Memory B cell (primary cell): Measurements from ENCODE around the gene RAB4B.
"Not testable (repeated sequence)": the region's sequence is repeated elsewhere in the genome, so short reads cannot be mapped to it uniquely, and the experiment has no call there.

Experiments
- ATAC-seq: fragments of 150-1000 bp; cut with Tn5 transposase; 2 replicates; pipeline ENCODE4 v1.10.0; 2021; ENCODE audit warnings: low read depth, mild to moderate bottlenecking, moderate library complexity
- DNase-seq, 2 donors: peaks; one replicate each; pipeline ENCODE4 v3.0.0; 2022; ENCODE audit warnings: low spot score in 2 of 2
- H3K27ac Mint-ChIP-seq: one replicate; pipeline ENCODE4 v1.8.0; 2022; ENCODE audit warnings: mild to moderate bottlenecking, moderate library complexity, mixed read lengths
- H3K27me3 Mint-ChIP-seq: one replicate; pipeline ENCODE4 v1.8.0; 2022; ENCODE audit warnings: mixed read lengths
- H3K36me3 Mint-ChIP-seq: one replicate; pipeline ENCODE4 v1.8.0; 2022; ENCODE audit warnings: mild to moderate bottlenecking, mixed read lengths
- H3K4me1 Mint-ChIP-seq: one replicate; pipeline ENCODE4 v1.8.0; 2022; ENCODE audit warnings: mixed read lengths
- H3K4me3 Mint-ChIP-seq: one replicate; pipeline ENCODE4 v1.8.0; 2022; ENCODE audit warnings: mild to moderate bottlenecking, moderate library complexity, mixed read lengths
- H3K9me3 Mint-ChIP-seq: one replicate; pipeline ENCODE4 v1.8.0; 2022; ENCODE audit warnings: mixed read lengths

Gene RAB4B

DNA sequence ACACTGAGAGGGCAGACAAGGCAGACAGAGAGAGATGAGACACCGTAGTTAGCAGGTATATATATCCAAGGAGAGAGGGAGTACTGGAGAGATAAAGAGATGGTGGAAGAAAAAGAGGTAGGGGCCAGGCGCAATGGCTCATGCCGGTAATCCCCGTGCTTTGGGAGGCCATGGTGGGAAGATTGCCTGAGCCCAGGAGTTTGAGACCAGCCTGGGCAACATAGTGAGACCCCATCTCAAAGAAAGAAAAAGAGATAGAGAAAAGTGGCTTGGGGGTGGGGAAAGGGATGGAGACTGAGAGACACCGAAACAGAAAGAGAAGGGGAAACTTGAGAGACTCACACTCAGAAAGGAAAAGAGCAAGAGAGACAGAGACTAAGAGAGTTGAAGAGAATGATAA is 2.5 kb downstream of the RAB4B start:
- ATAC-seq (no peak), DNase-seq (no peak)
- H3K9me3 Mint-ChIP-seq: no peaks in the 10 kb centered on the region
- H3K27me3 Mint-ChIP-seq: no peaks in the 10 kb centered on the region
- peaks cover 46% of the 10 kb centered on the region for H3K4me1 Mint-ChIP-seq
- peaks cover 25% of the 10 kb centered on the region for H3K36me3 Mint-ChIP-seq
- no peak overlapping the region for H3K4me3 Mint-ChIP-seq
- H3K27ac Mint-ChIP-seq: peak overlapping the region; percentile 46

DNA sequence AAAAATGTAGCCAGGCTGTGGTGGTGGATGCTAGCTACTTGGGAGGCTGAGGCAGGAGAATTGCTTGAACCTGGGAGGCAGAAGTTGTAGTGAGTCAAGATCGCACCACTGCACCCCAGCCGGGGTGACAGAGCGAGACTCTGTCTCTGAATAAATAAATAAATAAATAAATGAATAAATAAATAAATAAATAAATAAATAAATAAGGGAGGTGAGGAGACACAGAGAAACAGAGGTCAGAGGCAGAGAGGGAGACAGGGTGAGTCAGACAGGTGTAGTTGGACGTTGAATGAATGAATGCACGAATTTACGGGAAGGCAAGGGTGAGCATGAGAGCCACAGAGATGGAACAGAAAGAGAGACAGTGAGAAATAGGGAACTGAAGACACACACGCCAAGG is 3.1 kb downstream of the RAB4B start:
- H3K4me3 Mint-ChIP-seq: no peak overlapping the region
- H3K9me3 Mint-ChIP-seq: no peaks in the 10 kb centered on the region
- peak overlapping the region; percentile 46 for H3K27ac Mint-ChIP-seq
- no peak for DNase-seq
- no peaks in the 10 kb centered on the region for H3K27me3 Mint-ChIP-seq
- peaks cover 29% of the 10 kb centered on the region for H3K36me3 Mint-ChIP-seq
- H3K4me1 Mint-ChIP-seq: peaks cover 45% of the 10 kb centered on the region
- no peak for ATAC-seq

DNA sequence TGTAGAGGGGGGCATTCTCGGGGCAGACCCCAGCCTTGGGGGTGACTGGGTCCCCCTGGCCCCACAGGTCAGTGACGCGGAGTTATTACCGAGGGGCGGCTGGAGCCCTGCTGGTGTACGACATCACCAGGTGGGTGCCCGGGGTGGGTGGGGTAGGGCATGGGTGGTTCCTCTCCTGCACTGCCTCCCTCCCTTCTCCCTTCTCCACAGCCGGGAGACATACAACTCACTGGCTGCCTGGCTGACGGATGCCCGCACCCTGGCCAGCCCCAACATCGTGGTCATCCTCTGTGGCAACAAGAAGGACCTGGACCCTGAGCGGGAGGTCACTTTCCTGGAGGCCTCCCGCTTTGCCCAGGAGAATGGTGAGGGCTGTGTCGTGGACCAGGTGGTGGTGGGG is 5.7 kb downstream of the RAB4B start:
- Mint-ChIP-seq H3K9me3 (no peaks in the 10 kb centered on the region), H3K27ac (no peak overlapping the region), H3K36me3 (peaks cover 47% of the 10 kb centered on the region), H3K4me3 (no peak overlapping the region), H3K27me3 (no peaks in the 10 kb centered on the region), H3K4me1 (peaks cover 37% of the 10 kb centered on the region)
- DNase-seq: no peak
- ATAC-seq: no peak

DNA sequence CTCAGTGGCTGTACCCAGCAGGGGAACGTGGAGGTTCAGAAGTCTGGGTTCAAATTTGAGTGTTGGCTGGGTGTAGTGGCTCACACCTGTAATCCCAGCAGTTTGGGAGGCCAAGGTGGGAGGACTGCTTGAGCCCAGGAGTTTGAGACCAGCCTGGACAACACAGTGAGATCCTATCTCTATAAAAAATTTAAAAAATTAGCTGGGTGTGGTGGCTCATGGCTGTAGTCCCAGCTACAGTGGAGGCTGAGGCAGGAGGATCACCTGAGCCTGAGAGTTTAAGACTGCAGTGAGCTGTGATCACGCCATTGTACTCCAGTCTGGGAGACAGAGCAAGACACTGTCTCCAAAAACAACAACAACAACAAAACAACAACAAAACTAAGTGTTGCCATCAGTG is 6.1 kb downstream of the RAB4B start:
- peaks cover 46% of the 10 kb centered on the region for H3K36me3 Mint-ChIP-seq
- peaks cover 34% of the 10 kb centered on the region for H3K4me1 Mint-ChIP-seq
- ATAC-seq: not testable (repeated sequence)

DNA sequence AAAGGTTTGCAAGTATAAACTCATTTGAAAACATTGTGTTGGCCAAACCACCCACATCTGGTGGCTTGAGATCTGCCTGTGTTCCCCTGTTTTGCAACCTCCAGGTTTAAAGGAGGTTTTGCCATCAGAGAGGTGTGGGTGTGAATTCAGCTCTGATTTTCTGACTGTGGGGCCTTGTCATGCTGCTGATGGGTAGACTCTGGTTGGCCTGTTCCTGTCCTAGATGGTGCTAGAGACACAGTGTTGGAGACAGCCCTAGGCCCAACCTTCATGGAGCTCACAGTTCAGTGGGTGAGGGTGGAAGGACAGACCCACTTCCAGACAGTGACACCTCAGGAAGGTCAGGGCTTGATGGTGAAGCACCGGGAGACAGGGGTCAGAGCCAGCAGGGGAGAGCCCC is 7.5 kb downstream of the RAB4B start:
- DNase-seq: no peak
- Mint-ChIP-seq H3K9me3 (no peaks in the 10 kb centered on the region), H3K27ac (no peak overlapping the region), H3K4me1 (peaks cover 25% of the 10 kb centered on the region), H3K27me3 (no peaks in the 10 kb centered on the region), H3K36me3 (peaks cover 48% of the 10 kb centered on the region), H3K4me3 (no peak overlapping the region)
- no peak for ATAC-seq

More for the DNA sequence above, 6.1 kb downstream of the RAB4B start:
- DNase-seq, H3K27me3 Mint-ChIP-seq, H3K27ac Mint-ChIP-seq, H3K4me3 Mint-ChIP-seq, H3K9me3 Mint-ChIP-seq: not testable (repeated sequence)

DNA sequence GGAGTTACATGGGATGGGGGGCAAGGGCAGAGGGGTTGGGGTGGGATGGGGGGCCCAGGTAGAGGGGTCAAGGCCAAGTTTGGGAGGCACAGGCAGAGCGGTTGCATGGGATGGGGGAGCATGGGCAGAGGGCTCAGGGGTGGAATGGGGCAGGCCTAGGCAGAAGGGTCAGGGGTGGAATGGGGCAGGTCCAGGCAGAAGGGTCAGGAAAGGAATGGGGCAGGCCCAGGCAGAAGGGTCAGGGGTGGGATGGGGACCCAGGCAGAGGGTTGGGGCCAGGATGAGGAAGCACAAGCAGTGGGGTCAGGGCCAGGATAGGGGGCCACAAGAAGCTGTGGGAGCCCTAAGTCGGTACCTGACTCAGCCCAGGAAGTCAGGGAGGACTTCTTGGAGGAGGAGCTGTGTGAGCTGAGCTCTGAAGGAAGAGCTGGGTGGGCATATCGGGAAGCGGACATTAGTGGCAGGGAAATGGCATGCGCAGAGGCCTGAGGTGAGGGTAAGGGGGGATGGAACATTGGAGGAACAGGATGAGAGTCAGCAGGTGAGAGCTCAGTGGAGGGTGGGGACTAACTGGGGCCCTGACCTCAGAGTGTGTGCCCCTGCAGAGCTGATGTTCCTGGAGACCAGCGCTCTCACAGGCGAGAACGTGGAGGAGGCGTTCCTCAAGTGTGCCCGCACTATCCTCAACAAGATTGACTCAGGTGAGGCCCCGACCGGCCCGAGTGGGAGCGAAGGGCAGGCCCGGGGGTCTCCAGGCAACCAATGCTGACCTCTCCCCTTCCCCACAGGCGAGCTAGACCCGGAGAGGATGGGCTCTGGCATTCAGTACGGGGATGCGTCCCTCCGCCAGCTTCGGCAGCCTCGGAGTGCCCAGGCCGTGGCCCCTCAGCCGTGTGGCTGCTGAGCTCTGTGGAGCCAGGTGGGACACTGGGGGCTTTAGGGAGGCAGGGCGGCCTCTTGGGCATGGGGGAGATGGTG is 8.3 kb downstream of the RAB4B start:
- peaks cover 46% of the 10 kb centered on the region for H3K36me3 Mint-ChIP-seq
- H3K27ac Mint-ChIP-seq: peak overlapping the region; percentile 70
- no peak overlapping the region for H3K4me3 Mint-ChIP-seq
- DNase-seq: no peak
- peaks cover 22% of the 10 kb centered on the region for H3K4me1 Mint-ChIP-seq
- ATAC-seq: no peak
- H3K9me3 Mint-ChIP-seq: no peaks in the 10 kb centered on the region
- H3K27me3 Mint-ChIP-seq: no peaks in the 10 kb centered on the region

DNA sequence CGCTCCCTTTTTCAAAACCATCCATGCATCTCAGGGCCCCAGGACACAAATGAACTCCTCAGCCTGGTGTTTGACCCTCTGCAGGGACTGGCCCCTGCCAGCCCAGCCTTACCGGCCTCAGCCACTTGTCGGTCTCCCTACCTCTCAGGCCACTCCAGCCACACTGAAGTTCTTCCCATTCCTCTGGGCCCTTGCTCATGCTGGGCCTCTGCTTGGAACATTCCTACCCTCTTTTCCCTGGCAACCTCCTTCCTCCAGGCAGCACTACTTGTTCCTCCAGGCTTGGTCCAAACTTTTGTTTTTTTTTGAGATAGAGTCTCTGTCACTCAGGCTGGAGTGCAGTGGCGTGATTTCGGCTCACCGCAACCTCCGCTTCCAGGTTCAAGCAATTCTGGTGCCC is 13.3 kb downstream of the RAB4B start:
- ATAC-seq (no peak), DNase-seq (no peak)
- no peaks in the 10 kb centered on the region for H3K27me3 Mint-ChIP-seq
- no peak overlapping the region for H3K27ac Mint-ChIP-seq
- no peaks in the 10 kb centered on the region for H3K9me3 Mint-ChIP-seq
- H3K4me3 Mint-ChIP-seq: no peak overlapping the region
- peaks cover 30% of the 10 kb centered on the region for H3K36me3 Mint-ChIP-seq
- peaks cover 12% of the 10 kb centered on the region for H3K4me1 Mint-ChIP-seq

DNA sequence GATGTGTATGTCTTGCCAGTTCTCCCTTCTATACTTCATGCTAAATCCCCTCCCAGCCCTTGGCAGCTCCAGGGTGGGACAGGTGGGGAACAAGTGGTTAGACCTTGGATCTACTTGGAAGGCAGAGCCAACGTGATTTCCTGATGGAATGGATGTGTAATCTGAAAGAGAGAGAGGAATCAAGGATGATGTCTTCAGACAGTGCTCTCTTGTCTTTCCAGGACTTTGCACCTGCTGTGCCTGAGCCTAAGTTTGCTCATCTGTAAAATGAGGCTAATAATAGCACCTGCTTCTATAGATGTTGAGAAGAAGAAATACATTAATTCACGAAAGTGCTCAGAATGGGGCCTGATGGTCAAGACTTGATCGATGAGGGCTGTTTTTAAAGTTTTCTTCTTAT is 13.9 kb downstream of the RAB4B start:
- no peak for DNase-seq
- Mint-ChIP-seq H3K27me3 (no peaks in the 10 kb centered on the region), H3K4me3 (no peak overlapping the region), H3K27ac (peak overlapping the region; percentile 72), H3K36me3 (peaks cover 25% of the 10 kb centered on the region), H3K4me1 (peaks cover 14% of the 10 kb centered on the region), H3K9me3 (no peaks in the 10 kb centered on the region)
- no peak for ATAC-seq

DNA sequence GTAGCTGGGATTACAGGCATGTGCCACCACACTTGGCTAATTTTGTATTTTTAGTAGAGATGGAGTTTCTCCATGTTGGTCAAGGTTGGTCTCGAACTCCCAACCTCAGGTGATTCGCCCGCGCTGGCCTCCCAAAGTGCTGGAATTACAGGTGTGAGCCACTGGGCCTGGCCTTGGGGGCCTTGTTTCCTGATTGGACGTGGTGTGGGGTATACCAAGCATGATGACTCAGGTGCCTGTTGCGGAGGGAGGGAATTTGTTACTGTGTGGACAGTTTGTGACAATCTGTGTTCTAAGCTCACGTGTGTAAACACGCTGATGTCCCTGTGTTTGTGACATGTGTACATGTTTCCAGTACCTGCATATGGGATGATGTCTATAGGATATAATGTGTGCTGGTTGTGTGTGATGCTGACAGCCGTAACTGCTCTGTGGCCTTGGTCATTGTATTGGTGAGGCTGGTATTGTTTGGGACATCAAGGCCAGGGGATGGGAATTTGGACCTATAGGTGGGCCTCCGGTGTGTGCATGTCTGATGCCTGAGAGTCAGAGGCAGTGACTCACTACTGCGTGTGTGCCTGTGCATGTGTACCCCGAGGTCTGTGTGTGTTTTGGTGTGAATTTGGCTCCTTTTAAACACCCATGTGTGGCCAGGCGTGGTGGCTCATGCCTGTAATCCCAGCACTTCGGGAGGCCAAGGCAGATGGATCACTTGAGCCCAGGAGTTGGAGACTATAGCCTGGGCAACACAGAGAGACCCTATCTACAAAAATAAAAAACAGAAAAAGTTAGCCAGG is 19.3 kb downstream of the RAB4B start:
- H3K27ac Mint-ChIP-seq: peak overlapping the region; percentile 94
- H3K36me3 Mint-ChIP-seq: peaks cover 16% of the 10 kb centered on the region
- DNase-seq (no peak), ATAC-seq (no peak)
- no peaks in the 10 kb centered on the region for H3K9me3 Mint-ChIP-seq
- peak overlapping the region; percentile 35 for H3K4me3 Mint-ChIP-seq
- no peaks in the 10 kb centered on the region for H3K27me3 Mint-ChIP-seq
- peaks cover 39% of the 10 kb centered on the region for H3K4me1 Mint-ChIP-seq

DNA sequence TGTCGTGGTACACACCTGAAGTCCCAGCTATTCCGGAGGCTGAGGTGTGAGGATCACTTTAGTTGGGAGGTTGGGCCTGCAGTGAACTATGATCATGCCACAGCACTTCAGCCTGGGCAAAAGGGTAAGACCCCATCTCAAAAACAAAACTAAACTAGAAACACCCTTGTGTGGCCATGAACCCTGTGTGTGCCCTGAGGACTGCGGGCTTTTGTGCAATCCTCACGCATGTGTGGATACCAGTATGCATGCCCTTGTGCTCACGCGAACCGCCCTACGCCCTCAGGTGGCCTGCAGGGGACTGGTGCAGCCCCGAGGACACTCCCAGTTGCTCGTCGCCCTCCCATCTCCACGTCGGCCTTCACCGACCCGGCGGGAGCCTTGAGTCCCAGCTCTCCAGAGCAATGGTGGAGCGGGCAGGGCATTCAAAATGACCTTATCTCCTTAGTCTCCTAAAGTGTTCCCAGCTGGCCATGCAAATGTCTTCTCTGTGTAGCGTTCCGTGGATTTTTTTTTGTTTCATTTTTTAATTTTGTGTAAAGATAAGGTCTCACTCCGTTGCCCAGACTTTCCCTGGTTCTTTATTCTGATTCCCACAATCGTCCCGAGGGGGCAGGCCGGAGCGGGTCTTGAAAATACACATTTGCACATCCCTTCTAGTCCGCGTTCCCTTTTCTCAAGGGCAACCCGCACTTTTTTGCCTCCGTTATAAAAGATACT is 20.1 kb downstream of the RAB4B start:
- peak overlapping the region; percentile 93 for H3K4me3 Mint-ChIP-seq
- DNase-seq: peak in 1 of 2 donors; percentile 68

DNA sequence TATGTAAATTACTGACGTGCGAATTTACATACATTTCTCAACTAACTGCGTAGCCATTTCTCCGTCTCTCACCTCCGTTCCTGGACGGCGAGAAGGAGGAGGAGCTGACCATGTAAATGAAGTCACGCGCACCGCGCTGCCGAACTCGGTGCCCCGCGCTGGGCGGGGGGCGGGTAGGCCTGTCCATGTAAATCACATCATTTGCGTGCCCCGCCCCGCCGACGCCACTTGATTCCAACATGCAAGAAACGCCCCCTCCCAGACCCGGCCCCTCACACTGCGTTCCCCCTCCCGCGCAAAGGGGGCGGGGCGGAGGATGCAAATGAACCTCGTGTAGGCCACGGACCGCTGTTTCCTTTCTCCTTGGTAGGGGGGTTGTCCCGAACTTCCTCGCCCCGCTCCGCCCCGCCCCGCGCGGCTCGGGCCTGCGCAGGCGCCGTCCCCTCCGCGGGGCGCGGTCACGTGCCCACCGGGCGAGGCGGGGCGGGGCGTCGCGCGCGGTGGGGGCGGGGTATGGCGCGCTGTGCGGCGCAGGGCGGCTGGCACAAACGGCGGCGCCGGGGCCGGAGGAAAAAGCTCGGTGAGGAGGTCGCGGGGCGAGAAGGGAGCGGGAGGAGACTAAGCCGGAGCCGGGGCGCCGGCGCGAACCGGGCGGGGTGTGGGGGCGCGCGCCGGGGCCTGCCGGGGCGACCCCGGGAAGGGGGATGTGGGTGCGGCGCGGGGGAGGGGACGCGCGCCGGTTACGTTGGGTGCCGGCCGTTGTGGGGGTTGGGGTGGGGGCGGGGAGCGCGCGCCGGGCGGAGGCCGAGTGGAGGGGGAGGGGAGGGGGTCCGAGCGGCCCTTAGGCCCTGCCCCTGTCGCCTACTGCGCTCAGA is 20.9 kb downstream of the RAB4B start, which contains the start of gene EGLN2:
TSS of gene EGLN2 (plus strand) at position 509 of the 875 bp plus-strand sequence. CDS start 1,382 bp downstream, outside the sequence.
- peak; percentile 99 to 100 for DNase-seq
- Mint-ChIP-seq H3K4me3 (peak within 1 kb of the TSS; percentile 99), H3K27me3 (no peaks in the 10 kb centered on the region), H3K4me1 (peaks cover 51% of the 10 kb centered on the region), H3K27ac (peak within 1 kb of the TSS; percentile 94), H3K36me3 (peaks cover 15% of the 10 kb centered on the region), H3K9me3 (no peaks in the 10 kb centered on the region)
- peak; percentile 81 for ATAC-seq

More for the DNA sequence above, 20.1 kb downstream of the RAB4B start:
- Mint-ChIP-seq H3K27me3 (no peaks in the 10 kb centered on the region), H3K4me1 (peaks cover 45% of the 10 kb centered on the region), H3K36me3 (peaks cover 15% of the 10 kb centered on the region), H3K9me3 (no peaks in the 10 kb centered on the region), H3K27ac (peak overlapping the region; percentile 94)
- ATAC-seq: peak; percentile 27

DNA sequence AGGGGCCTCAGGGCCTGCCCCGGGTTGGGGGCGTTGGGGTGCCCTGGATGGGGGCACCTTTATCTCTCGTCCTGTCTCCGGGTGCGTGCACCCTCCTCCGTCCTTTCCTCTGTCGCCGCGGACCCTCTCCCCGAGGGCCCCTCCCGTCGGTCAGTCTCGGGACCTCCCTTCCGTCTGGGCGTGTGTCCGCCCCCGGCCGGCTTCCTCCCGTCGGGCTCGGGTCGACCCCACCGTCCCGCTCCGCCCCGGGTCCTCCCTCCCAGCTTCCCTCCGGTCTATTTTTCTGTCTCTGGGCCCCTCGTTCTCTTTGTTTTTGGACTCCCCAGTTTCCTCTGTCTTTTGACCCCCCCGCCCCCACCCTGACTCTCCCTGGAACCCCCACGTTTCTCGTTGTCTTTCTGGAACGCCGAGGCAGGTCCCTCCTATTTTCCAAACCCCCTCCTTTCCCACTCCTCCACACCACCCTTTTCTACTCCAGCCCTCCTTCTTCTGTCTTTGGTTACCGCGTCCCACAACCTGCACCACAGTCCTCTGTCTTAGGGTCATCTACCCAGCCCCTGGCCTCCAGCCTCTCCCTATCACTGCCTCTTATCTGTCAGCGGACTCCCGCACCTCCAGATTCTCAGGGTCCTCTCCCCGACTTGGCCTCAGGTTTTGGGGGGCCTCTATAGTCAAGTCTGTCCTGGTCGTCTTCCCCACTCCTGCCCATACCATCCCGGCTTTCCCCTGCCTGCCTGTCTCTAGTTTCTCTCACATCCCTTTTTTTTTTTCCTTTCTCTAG is 21.7 kb downstream of the RAB4B start:
- Mint-ChIP-seq H3K27ac (peak overlapping the region; percentile 94), H3K9me3 (no peaks in the 10 kb centered on the region), H3K4me1 (peaks cover 60% of the 10 kb centered on the region), H3K4me3 (peak overlapping the region; percentile 99), H3K27me3 (no peaks in the 10 kb centered on the region), H3K36me3 (peaks cover 19% of the 10 kb centered on the region)
- ATAC-seq (no peak), DNase-seq (no peak)
